ENCODE results near the gene ZIC1. TPM values are rescaled to one million over a fixed set of nuclear protein-coding genes. Genes with fewer than 3 reads are reported as not detected.

Gene ZIC1
- total RNA-seq, 3 donors from 2014 or later = 0.48 TPM; not detected in 2

- H3K9me3 ChIP-seq = no peaks in the 10 kb centered on the region
- H3K4me1 ChIP-seq (ENCODE audit: low read depth) = no peaks in the 10 kb centered on the region
- no peak overlapping the region for H3K4me3 ChIP-seq
- no peaks in the 10 kb centered on the region for H3K36me3 ChIP-seq (ENCODE audit: low read depth)
- ATAC-seq (no peak), DNase-seq (no peak)
- TF ChIP-seq CTCF (IDR thresholded peaks at IDR 0.05) = no peak
- intact Hi-C loops (cut with DNase I, micrococcal nuclease) = no loop called here
Measured at GRCh38 chr3:147377412-147378367, 31.5 kb upstream of the ZIC1 start.

GRCh38 chr3:147379651-147380050, 29.5 kb upstream of the ZIC1 start:
- DNase-seq (no peak), ATAC-seq (no peak)
- Histone ChIP-seq H3K4me3 (no peak overlapping the region), H3K4me1 (ENCODE audit: low read depth) (no peaks in the 10 kb centered on the region), H3K36me3 (ENCODE audit: low read depth) (no peaks in the 10 kb centered on the region), H3K9me3 (no peaks in the 10 kb centered on the region)
- TF ChIP-seq CTCF (IDR thresholded peaks at IDR 0.05) = no peak
- intact Hi-C loops (cut with DNase I, micrococcal nuclease) = no loop called here

GRCh38 chr3:147380387-147380951, 28.7 kb upstream of the ZIC1 start:
- no peak overlapping the region for H3K4me3 ChIP-seq
- ATAC-seq = no peak
- DNase-seq = no peak
- no peaks in the 10 kb centered on the region for H3K9me3 ChIP-seq
- TF ChIP-seq CTCF (IDR thresholded peaks at IDR 0.05) = no peak
- no peaks in the 10 kb centered on the region for H3K36me3 ChIP-seq (ENCODE audit: low read depth)
- no peaks in the 10 kb centered on the region for H3K4me1 ChIP-seq (ENCODE audit: low read depth)
- intact Hi-C loops (cut with DNase I, micrococcal nuclease) = no loop called here

GRCh38 chr3:147380977-147381376, 28.2 kb upstream of the ZIC1 start:
- Histone ChIP-seq H3K36me3 (ENCODE audit: low read depth) (no peaks in the 10 kb centered on the region), H3K4me3 (no peak overlapping the region), H3K9me3 (no peaks in the 10 kb centered on the region), H3K4me1 (ENCODE audit: low read depth) (no peaks in the 10 kb centered on the region)
- DNase-seq (no peak), ATAC-seq (no peak)
- no peak for TF ChIP-seq CTCF (IDR thresholded peaks at IDR 0.05)
- intact Hi-C loops (cut with DNase I, micrococcal nuclease) = no loop called here

GRCh38 chr3:147381596-147381995, 27.6 kb upstream of the ZIC1 start:
- no peaks in the 10 kb centered on the region for H3K36me3 ChIP-seq (ENCODE audit: low read depth)
- intact Hi-C loops (cut with DNase I, micrococcal nuclease) = no loop called here
- no peaks in the 10 kb centered on the region for H3K4me1 ChIP-seq (ENCODE audit: low read depth)
- TF ChIP-seq CTCF (IDR thresholded peaks at IDR 0.05) = no peak
- H3K4me3 ChIP-seq = no peak overlapping the region
- H3K9me3 ChIP-seq = no peaks in the 10 kb centered on the region
- DNase-seq = no peak
- ATAC-seq = no peak
